Glutamatergic neuron (in vitro differentiated cells): ENCODE data around the gene FBXO31. TPM values are rescaled to one million over a fixed set of nuclear protein-coding genes. Genes with fewer than 3 reads are reported as not detected.

Experiments used
- DNase-seq: peaks from one replicate; pipeline ENCODE4 v3.0.0; 2022
- H3K27ac Mint-ChIP-seq: one replicate; pipeline ENCODE4 v1.8.0; 2020; ENCODE audit warnings: mild to moderate bottlenecking, mixed read lengths, inconsistent platforms; ENCODE audit not compliant: unreplicated experiment
- H3K27me3 Mint-ChIP-seq: one replicate; pipeline ENCODE4 v1.8.0; 2020; ENCODE audit warnings: mild to moderate bottlenecking, moderate library complexity, mixed read lengths, inconsistent platforms; ENCODE audit not compliant: unreplicated experiment
- H3K36me3 Mint-ChIP-seq: one replicate; pipeline ENCODE4 v1.8.0; 2020; ENCODE audit warnings: mild to moderate bottlenecking, mixed read lengths, inconsistent platforms; ENCODE audit not compliant: unreplicated experiment
- H3K4me1 Mint-ChIP-seq: one replicate; pipeline ENCODE4 v1.8.0; 2020; ENCODE audit warnings: mild to moderate bottlenecking, low read depth, mixed read lengths, inconsistent platforms; ENCODE audit not compliant: unreplicated experiment
- H3K4me3 Mint-ChIP-seq: one replicate; pipeline ENCODE4 v1.8.0; 2020; ENCODE audit warnings: mild to moderate bottlenecking, mixed read lengths, inconsistent platforms; ENCODE audit not compliant: unreplicated experiment
- H3K9me3 Mint-ChIP-seq: one replicate; pipeline ENCODE4 v1.8.0; 2020; ENCODE audit warnings: mild to moderate bottlenecking, moderate library complexity, mixed read lengths, inconsistent platforms; ENCODE audit not compliant: unreplicated experiment
- CTCF ChIP-seq: fragments of 200-600 bp; sonication (generic); IDR thresholded peaks from one replicate; pipeline ENCODE4 v1.5.0; 2021; ENCODE audit not compliant: partially characterized antibody, unreplicated experiment
- total RNA-seq: library from RNA; stranded (reverse); fragmentation: NEBNext Ultra II Directional; extraction: Animal tissue kit (Norgen Biotek cat#: 25700); gene quantifications from one replicate; pipeline ENCODE4 v1.2.1, GENCODE V29; 2021; ENCODE audit not compliant: unreplicated experiment

The FBXO31 gene
- total RNA-seq, 1 donor from 2014 or later: 66.7 TPM

DNA sequence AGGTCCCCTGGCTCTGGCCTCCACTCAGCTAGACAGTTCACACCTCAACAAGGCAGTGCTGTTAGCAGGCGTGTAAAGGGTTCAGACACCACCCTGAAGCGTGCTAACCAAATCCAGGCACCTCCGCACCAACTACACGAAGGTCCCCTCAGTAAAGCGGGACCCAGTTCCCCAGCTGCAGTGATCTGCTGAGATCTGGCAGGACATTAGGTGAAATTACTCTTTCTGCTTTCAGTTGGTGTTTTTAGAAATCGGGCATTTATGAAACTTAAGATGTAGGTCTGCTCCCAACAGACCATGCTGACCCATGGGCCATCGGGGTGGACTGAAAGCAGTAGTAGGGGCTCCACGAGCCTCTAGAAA lies 27.1 kb downstream of the FBXO31 start:
- TF ChIP-seq CTCF: no peak
- Mint-ChIP-seq H3K9me3 (peaks cover 7% of the 10 kb centered on the region), H3K27me3 (peaks cover 7% of the 10 kb centered on the region), H3K36me3 (peaks cover 3% of the 10 kb centered on the region), H3K4me3 (no peak overlapping the region), H3K27ac (no peak overlapping the region), H3K4me1 (peaks cover 22% of the 10 kb centered on the region)
- no peak for DNase-seq

DNA sequence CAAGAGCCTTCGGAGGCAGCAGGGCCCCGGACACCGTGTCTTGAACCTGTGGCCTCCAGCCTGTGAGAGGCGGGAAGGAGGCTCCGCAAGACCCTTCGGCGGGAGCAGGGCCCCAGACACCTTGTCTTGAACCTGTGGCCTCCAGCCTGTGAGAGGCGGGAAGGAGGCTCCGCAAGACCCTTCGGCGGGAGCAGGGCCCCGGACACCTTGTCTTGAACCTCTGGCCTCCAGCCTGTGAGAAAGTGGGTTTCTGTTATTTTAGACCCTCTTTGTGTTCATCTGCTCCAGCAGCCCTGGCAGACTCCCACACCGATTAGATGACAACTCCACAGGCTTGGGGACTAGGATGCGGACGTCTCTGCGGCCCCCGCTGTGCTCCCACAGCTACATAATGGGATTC lies 30.0 kb downstream of the FBXO31 start:
- Mint-ChIP-seq H3K27me3 (peaks cover 10% of the 10 kb centered on the region), H3K4me3 (no peak overlapping the region), H3K9me3 (peaks cover 12% of the 10 kb centered on the region), H3K27ac (no peak overlapping the region), H3K36me3 (peaks cover 3% of the 10 kb centered on the region), H3K4me1 (peaks cover 45% of the 10 kb centered on the region)
- no peak for TF ChIP-seq CTCF
- no peak for DNase-seq

DNA sequence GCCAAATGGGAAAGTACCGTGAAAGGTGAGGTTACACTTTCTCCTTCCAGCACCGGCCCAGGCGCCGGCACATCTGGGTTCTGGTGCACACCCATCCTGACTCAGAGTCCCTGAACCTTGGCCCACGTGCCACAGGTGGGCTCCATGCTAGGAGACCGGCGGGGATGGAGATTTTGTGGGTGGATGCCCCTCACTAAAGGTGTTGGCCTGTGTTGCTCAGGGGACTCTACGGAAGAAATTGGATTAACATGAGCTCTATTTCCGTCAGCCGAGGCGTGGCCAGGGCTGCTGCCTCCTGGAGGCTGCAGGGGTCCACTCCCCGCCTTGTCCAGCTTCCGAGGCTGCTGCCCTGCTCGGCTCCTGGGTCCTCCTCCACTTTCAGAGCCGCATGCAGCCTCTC lies 30.8 kb downstream of the FBXO31 start:
- no peak for TF ChIP-seq CTCF
- no peaks in the 10 kb centered on the region for H3K36me3 Mint-ChIP-seq
- DNase-seq: no peak
- peaks cover 10% of the 10 kb centered on the region for H3K27me3 Mint-ChIP-seq
- peak overlapping the region; percentile 34 for H3K4me3 Mint-ChIP-seq
- peaks cover 45% of the 10 kb centered on the region for H3K4me1 Mint-ChIP-seq
- H3K27ac Mint-ChIP-seq: no peak overlapping the region
- H3K9me3 Mint-ChIP-seq: peaks cover 12% of the 10 kb centered on the region

GRCh38 chr16:87351320-87351698 lies 32.3 kb downstream of the FBXO31 start:
- Mint-ChIP-seq H3K9me3 (peaks cover 12% of the 10 kb centered on the region), H3K27me3 (peaks cover 9% of the 10 kb centered on the region), H3K27ac (peak overlapping the region; percentile 99), H3K36me3 (no peaks in the 10 kb centered on the region), H3K4me3 (peak overlapping the region; percentile 82), H3K4me1 (peaks cover 41% of the 10 kb centered on the region)
- DNase-seq: peak; percentile 63
- TF ChIP-seq CTCF: no peak

GRCh38 chr16:87350681-87351319 lies 32.8 kb downstream of the FBXO31 start:
- peaks cover 12% of the 10 kb centered on the region for H3K9me3 Mint-ChIP-seq
- peak; percentile 71 for DNase-seq
- H3K4me1 Mint-ChIP-seq: peaks cover 40% of the 10 kb centered on the region
- peaks cover 7% of the 10 kb centered on the region for H3K27me3 Mint-ChIP-seq
- peak overlapping the region; percentile 99 for H3K27ac Mint-ChIP-seq
- TF ChIP-seq CTCF: no peak
- peak overlapping the region; percentile 82 for H3K4me3 Mint-ChIP-seq
- no peaks in the 10 kb centered on the region for H3K36me3 Mint-ChIP-seq
